GM23248 (cell line): ENCODE measurements around the gene CASP1. TPM values are rescaled to one million over a fixed set of nuclear protein-coding genes. Genes with fewer than 3 reads are reported as not detected.

Experiments
- DNase-seq: peaks from one replicate; pipeline ENCODE4 v3.0.0-alpha.2; 2015
- H2AFZ ChIP-seq: fragments of 200-600 bp; sonication (generic); 2 replicates; pipeline ENCODE4 v1.6.1; 2016; ENCODE audit warnings: antibody characterized with exemption
- H3F3A ChIP-seq: fragments of 200-600 bp; sonication (generic); 2 replicates; pipeline ENCODE4 v1.6.1; 2016; ENCODE audit warnings: mild to moderate bottlenecking, antibody characterized with exemption, mixed run types; ENCODE audit not compliant: insufficient read depth
- H3K27ac ChIP-seq: fragments of 200-600 bp; sonication (generic); 2 replicates; pipeline ENCODE4 v1.5.1; 2016; ENCODE audit warnings: mild to moderate bottlenecking
- H3K27me3 ChIP-seq: fragments of 200-600 bp; sonication (generic); replicated peaks from 2 replicates; pipeline ENCODE4 v1.6.1; 2016; ENCODE audit warnings: mild to moderate bottlenecking; ENCODE audit not compliant: insufficient read depth
- H3K36me3 ChIP-seq: fragments of 200-600 bp; sonication (generic); 2 replicates; pipeline ENCODE4 v1.6.1; 2016; ENCODE audit warnings: low read depth, mild to moderate bottlenecking
- H3K4me1 ChIP-seq: fragments of 200-600 bp; sonication (generic); 2 replicates; pipeline ENCODE4 v1.6.1; 2016; ENCODE audit warnings: mild to moderate bottlenecking; ENCODE audit not compliant: insufficient read depth
- H3K4me2 ChIP-seq: fragments of 200-600 bp; sonication (generic); one replicate; pipeline ENCODE4 v1.6.1; 2016; ENCODE audit warnings: mild to moderate bottlenecking; ENCODE audit not compliant: unreplicated experiment
- H3K4me3 ChIP-seq: fragments of 200-600 bp; sonication (generic); 2 replicates; pipeline ENCODE4 v1.5.1; 2016; ENCODE audit warnings: mild to moderate bottlenecking
- H3K79me2 ChIP-seq: fragments of 200-600 bp; sonication (generic); 2 replicates; pipeline ENCODE4 v1.6.1; 2016; ENCODE audit warnings: mild to moderate bottlenecking; ENCODE audit not compliant: insufficient read depth
- H3K9ac ChIP-seq: fragments of 200-600 bp; sonication (generic); 2 replicates; pipeline ENCODE4 v1.6.1; 2016; ENCODE audit warnings: mild to moderate bottlenecking
- H3K9me2 ChIP-seq: fragments of 200-600 bp; sonication (generic); 2 replicates; pipeline ENCODE4 v1.6.1; 2016; ENCODE audit warnings: mixed run types, mild to moderate bottlenecking, moderate library complexity; ENCODE audit not compliant: insufficient read depth
- H3K9me3 ChIP-seq: fragments of 200-600 bp; sonication (generic); one replicate; pipeline ENCODE4 v1.6.1; 2017; ENCODE audit warnings: low read depth
- H4K20me1 ChIP-seq: fragments of 200-600 bp; sonication (generic); 2 replicates; pipeline ENCODE4 v1.6.0; 2016; ENCODE audit not compliant: insufficient read depth
- EZH2 ChIP-seq: fragments of 200-600 bp; sonication (generic); IDR thresholded peaks from 2 replicates; pipeline ENCODE4 v1.6.1; 2018; ENCODE audit warnings: antibody characterized with exemption, mild to moderate bottlenecking; ENCODE audit not compliant: insufficient read depth, poor library complexity, severe bottlenecking
- EZH2phosphoT487 ChIP-seq: fragments of 200-600 bp; sonication (generic); IDR thresholded peaks from 2 replicates; pipeline ENCODE4 v1.6.1; 2018; ENCODE audit warnings: antibody characterized with exemption, moderate library complexity, mild to moderate bottlenecking, low read depth; ENCODE audit not compliant: insufficient read depth
- WGBS, 2 experiments: methylation state at CpG; one replicate each; pipeline ENCODE4 v1.1.6; 2015 to 2017; ENCODE audit warnings: low lambda C conversion rate in 2 of 2, low coverage in 1 of 2; ENCODE audit errors: missing lambda C conversion rate in 2 of 2; 5-methylcytosine and 5-hydroxymethylcytosine counted together
- in situ Hi-C: fragments of 300-500 bp; cut with MboI; formaldehyde crosslinking; loops from 2 replicates; pipeline ENCODE4 v1.15.0; 2020
- polyA plus RNA-seq: library from polyadenylated mRNA; unstranded; fragments of >200 nt; fragmentation: Nextera tagmentation; extraction: Ambion mirVana; gene quantifications from 2 replicates; pipeline ENCODE4 v1.2.1, GENCODE V29; 2016
- total RNA-seq: library from RNA; depleted of rRNA; stranded (reverse); fragments of >200 nt; shearing (Covaris generic); gene quantifications from 2 replicates; pipeline ENCODE4 v1.2.3, GENCODE V29; 2014; rRNA removed

The CASP1 gene
- total and polyA plus RNA-seq, 2 experiments from 2014 or later = 2.7 to 9.9 TPM

DNA sequence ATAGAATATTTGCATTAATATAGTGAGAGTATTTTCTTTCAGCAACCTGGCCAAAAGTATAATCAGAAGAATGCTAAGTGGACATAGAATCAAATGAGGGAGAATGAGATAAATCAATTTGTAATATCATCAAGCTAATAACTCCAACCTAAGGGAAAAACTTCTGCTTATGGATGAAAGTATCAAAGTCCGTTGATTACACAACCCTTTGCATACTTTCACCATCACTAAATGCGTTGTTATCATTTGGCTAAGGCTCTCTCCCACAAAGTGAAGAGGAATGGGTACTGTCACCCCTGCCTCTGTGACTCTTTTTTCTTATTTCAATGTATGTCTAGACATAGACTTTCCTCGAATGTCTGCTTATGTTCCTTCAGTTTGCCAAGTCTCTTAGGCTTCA lies 50.1 kb downstream of the CASP1 start:
- Histone ChIP-seq H3K27ac (no peak overlapping the region), H3K9me3 (peaks cover 4% of the 10 kb centered on the region), H2AFZ (no peak overlapping the region), H3F3A (no peaks in the 10 kb centered on the region), H3K4me1 (no peaks in the 10 kb centered on the region), H3K4me2 (no peak overlapping the region), H3K9ac (no peak overlapping the region), H3K36me3 (no peaks in the 10 kb centered on the region), H3K9me2 (no peaks in the 10 kb centered on the region), H3K27me3 (no peaks in the 10 kb centered on the region), H3K79me2 (no peaks in the 10 kb centered on the region), H4K20me1 (no peaks in the 10 kb centered on the region), H3K4me3 (no peak overlapping the region)
- TF ChIP-seq EZH2 (no peak), EZH2phosphoT487 (no peak)
- in situ Hi-C loops = no loop called here
- 49 to 68% methylated on average over 3 of the region's 3 CpGs for WGBS, 2 experiments
- no peak for DNase-seq

DNA sequence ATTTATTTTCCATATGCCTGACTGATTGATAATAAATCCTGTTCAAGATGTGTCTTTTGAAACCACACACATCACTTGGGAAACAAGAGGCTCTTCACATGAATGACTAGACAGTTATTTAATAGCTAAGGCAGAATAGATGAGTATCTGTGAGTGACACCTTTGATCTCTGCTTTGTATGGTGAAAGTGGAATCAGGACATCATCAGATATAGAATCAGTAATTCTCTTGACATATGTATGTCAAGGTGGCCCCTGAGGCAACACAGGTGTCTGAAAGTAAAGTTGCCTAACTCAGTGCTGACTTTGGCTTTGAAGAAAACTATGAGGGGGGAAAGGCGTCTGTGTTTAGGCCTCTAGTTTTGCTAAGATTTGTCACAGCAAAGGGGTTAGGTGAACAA lies 55.1 kb downstream of the CASP1 start:
- H3K4me1 ChIP-seq = 0 out of 2 replicates have a peak, but pooled peaks cover 8% of the 10 kb centered on the region
- no peaks in the 10 kb centered on the region for H3F3A ChIP-seq
- H3K79me2 ChIP-seq = no peaks in the 10 kb centered on the region
- H3K4me3 ChIP-seq = no peak overlapping the region
- no peak for DNase-seq
- H3K4me2 ChIP-seq = no peak overlapping the region
- no peak overlapping the region for H3K9ac ChIP-seq
- H4K20me1 ChIP-seq = no peaks in the 10 kb centered on the region
- TF ChIP-seq EZH2 (no peak), EZH2phosphoT487 (no peak)
- no peak overlapping the region for H3K27ac ChIP-seq
- WGBS, 2 experiments = 52 to 73% methylated on average over 1 of the region's 1 CpG
- H2AFZ ChIP-seq = no peak overlapping the region
- in situ Hi-C loops = no loop called here
- no peaks in the 10 kb centered on the region for H3K27me3 ChIP-seq
- H3K9me3 ChIP-seq = no peaks in the 10 kb centered on the region
- H3K36me3 ChIP-seq = no peaks in the 10 kb centered on the region
- H3K9me2 ChIP-seq = no peaks in the 10 kb centered on the region

Other genes with a start within 250 kb of the CASP1 start
- not detected in 2 replicates for gene CASP12, start 136.7 kb downstream of the CASP1 start, total RNA-seq
- gene CASP12, start 136.7 kb downstream of the CASP1 start, polyA plus RNA-seq = not detected in 2 replicates
- gene CASP4, start 66.6 kb downstream of the CASP1 start, total RNA-seq = 111 and 114 TPM in 2 replicates
- 72.0 and 76.3 TPM in 2 replicates for gene CASP4, start 66.6 kb downstream of the CASP1 start, polyA plus RNA-seq
- not detected in 2 replicates for gene CASP5, start 12.0 kb downstream of the CASP1 start, total RNA-seq
- not detected in 2 replicates for gene CASP5, start 12.0 kb downstream of the CASP1 start, polyA plus RNA-seq
- gene CARD16, start 10.2 kb upstream of the CASP1 start, total RNA-seq = not detected in 2 replicates
- gene CARD16, start 10.2 kb upstream of the CASP1 start, polyA plus RNA-seq = not detected in 2 replicates
- not detected in 2 replicates for gene CARD18, start 104.6 kb upstream of the CASP1 start, total RNA-seq
- not detected in 2 replicates for gene CARD18, start 104.6 kb upstream of the CASP1 start, polyA plus RNA-seq